ENCODE results near the gene ZNF366. TPM values are rescaled to one million over a fixed set of nuclear protein-coding genes. Genes with fewer than 3 reads are reported as not detected.

Gene ZNF366
- total RNA-seq, 1 experiment from 2014 or later: 0.17 TPM

DNA sequence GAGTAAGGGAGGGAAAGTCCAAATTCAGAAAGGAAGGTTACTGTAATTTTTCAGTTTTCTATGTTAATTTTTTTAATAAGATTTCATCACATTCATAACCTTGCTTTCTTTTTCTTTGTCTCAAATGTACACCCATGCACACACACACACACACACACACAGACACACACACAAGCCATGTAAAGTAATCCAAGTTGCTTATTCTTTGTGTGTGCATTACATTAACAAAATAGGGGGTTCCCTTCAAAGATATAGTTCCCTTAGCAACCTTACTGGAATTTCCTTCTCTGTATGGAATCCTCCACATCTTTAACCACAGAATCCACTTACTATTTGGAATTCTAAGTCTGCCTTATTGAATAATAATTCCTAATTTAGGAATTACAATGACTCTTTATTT, 32.7 kb downstream of the ZNF366 start:
- H3F3A ChIP-seq (ENCODE audit: insufficient read depth, low read depth): peaks cover 4% of the 10 kb centered on the region; the same call in 1 of the 2 replicates
- no peak for TF ChIP-seq EZH2 (IDR thresholded peaks at IDR 0.05; ENCODE audit: low read depth)
- TF ChIP-seq, protein P1, sequence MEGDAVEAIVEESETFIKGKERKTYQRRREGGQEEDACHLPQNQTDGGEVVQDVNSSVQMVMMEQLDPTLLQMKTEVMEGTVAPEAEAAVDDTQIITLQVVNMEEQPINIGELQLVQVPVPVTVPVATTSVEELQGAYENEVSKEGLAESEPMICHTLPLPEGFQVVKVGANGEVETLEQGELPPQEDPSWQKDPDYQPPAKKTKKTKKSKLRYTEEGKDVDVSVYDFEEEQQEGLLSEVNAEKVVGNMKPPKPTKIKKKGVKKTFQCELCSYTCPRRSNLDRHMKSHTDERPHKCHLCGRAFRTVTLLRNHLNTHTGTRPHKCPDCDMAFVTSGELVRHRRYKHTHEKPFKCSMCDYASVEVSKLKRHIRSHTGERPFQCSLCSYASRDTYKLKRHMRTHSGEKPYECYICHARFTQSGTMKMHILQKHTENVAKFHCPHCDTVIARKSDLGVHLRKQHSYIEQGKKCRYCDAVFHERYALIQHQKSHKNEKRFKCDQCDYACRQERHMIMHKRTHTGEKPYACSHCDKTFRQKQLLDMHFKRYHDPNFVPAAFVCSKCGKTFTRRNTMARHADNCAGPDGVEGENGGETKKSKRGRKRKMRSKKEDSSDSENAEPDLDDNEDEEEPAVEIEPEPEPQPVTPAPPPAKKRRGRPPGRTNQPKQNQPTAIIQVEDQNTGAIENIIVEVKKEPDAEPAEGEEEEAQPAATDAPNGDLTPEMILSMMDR (conservative IDR thresholded peaks at IDR 0.05): no peak
- H3K4me3 ChIP-seq: no peak overlapping the region
- no peak for DNase-seq
- intact Hi-C loops (cut with micrococcal nuclease; ENCODE audit: unreplicated experiment): no loop called here
- H3K79me2 ChIP-seq (ENCODE audit: low read depth): no peaks in the 10 kb centered on the region
- H4K20me1 ChIP-seq (ENCODE audit: insufficient read depth): no peaks in the 10 kb centered on the region
- H3K27me3 ChIP-seq (ENCODE audit: insufficient read depth, low read depth): no peaks in the 10 kb centered on the region
- H3K9me3 ChIP-seq (ENCODE audit: insufficient read depth, low read depth): no peaks in the 10 kb centered on the region
- H3K9me2 ChIP-seq (ENCODE audit: insufficient read depth): no peaks in the 10 kb centered on the region
- ChIA-PET CTCF (no interaction called here), POLR2A (ENCODE audit: unreplicated experiment) (no interaction called here)
- no peak overlapping the region for H3K4me2 ChIP-seq
- H3K36me3 ChIP-seq (ENCODE audit: low read depth): no peaks in the 10 kb centered on the region
- no TSS peak for BruUV-seq (replicated peaks)
- H3K27ac ChIP-seq: no peak overlapping the region
- H3K4me1 ChIP-seq (replicated peaks; ENCODE audit: insufficient read depth): peaks cover 32% of the 10 kb centered on the region
- H2AFZ ChIP-seq: no peak overlapping the region

DNA sequence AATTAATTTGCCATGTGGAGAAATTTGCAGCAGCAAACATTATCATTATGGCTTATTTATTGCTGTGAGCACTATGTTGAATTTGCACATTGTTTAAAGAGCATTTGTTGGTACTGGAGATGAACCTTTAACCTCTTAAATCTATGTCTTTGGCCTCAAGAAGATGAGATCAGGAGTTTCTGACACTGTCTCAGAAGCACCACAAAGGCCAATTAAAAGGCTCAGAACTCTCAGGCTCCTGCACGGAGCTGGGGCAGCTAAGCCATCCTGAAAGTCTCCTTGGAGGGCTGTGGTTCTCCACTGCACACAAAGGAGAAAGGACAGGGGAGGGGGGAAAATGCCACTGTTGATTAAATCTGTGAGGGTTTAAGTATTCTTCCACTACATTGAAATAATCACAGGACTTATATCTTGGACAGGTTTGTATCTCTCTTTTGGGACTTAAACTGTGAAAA, 33.1 kb downstream of the ZNF366 start:
- no peak for DNase-seq
- H3K4me3 ChIP-seq: no peak overlapping the region
- no peaks in the 10 kb centered on the region for H3K9me3 ChIP-seq (ENCODE audit: insufficient read depth, low read depth)
- no peak for TF ChIP-seq EZH2 (IDR thresholded peaks at IDR 0.05; ENCODE audit: low read depth)
- TF ChIP-seq, protein P1 (conservative IDR thresholded peaks at IDR 0.05): no peak
- intact Hi-C loops (cut with micrococcal nuclease; ENCODE audit: unreplicated experiment): no loop called here
- no peak overlapping the region for H2AFZ ChIP-seq
- no TSS peak for BruUV-seq (replicated peaks)
- H3K9me2 ChIP-seq (ENCODE audit: insufficient read depth): no peaks in the 10 kb centered on the region
- H3K79me2 ChIP-seq (ENCODE audit: low read depth): no peaks in the 10 kb centered on the region
- peaks cover 36% of the 10 kb centered on the region for H3K4me1 ChIP-seq (replicated peaks; ENCODE audit: insufficient read depth)
- no peak overlapping the region for H3K4me2 ChIP-seq
- no peak overlapping the region for H3K27ac ChIP-seq
- H3K36me3 ChIP-seq (ENCODE audit: low read depth): no peaks in the 10 kb centered on the region
- H3F3A ChIP-seq (ENCODE audit: insufficient read depth, low read depth): peaks cover 5% of the 10 kb centered on the region; the same call in 1 of the 2 replicates
- no peaks in the 10 kb centered on the region for H3K27me3 ChIP-seq (ENCODE audit: insufficient read depth, low read depth)
- H4K20me1 ChIP-seq (ENCODE audit: insufficient read depth): no peaks in the 10 kb centered on the region
- ChIA-PET POLR2A (ENCODE audit: unreplicated experiment) (no interaction called here), CTCF (no interaction called here)

DNA sequence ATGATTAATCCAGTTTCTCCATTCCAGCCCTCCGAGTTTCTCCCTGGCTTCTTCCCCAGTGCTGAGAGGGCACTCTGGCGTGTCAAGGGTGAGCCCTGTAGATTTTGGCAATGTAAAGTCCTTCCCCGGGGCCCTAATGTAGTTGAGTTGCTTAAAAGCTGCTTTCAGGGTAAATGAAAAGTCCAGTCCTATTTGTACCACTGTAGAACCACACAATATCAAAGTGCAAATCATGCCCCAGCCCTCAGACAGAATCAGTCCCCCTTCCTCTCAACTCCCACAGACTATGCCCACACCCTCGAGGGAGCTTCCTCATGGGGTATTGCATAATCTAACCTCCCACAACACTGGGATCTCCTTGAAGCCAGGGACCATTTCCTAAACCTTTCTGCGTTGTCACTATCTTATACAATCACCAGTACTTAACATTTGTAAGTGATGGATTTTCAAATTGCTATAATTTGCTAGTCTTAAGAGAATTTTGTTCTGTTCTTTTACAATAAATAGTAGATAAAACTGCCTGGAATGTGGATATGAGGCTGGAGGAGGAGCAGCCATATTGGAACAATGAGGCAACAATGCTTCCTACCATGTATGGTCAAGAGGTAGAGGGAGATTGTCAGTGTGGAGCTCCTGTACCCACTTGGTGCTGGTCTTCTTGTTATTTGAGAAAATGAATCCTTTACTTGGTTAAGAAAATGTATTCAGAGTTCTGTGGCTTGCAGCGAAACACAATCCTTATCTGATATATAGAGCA, 34.4 kb downstream of the ZNF366 start:
- Histone ChIP-seq H3K27me3 (ENCODE audit: insufficient read depth, low read depth) (no peaks in the 10 kb centered on the region), H3K4me3 (no peak overlapping the region), H3K79me2 (ENCODE audit: low read depth) (no peaks in the 10 kb centered on the region), H3K27ac (no peak overlapping the region), H3K9me2 (ENCODE audit: insufficient read depth) (no peaks in the 10 kb centered on the region), H3K9me3 (ENCODE audit: insufficient read depth, low read depth) (no peaks in the 10 kb centered on the region), H3K4me1 (replicated peaks; ENCODE audit: insufficient read depth) (peaks cover 49% of the 10 kb centered on the region), H3F3A (ENCODE audit: insufficient read depth, low read depth) (peaks cover 16% of the 10 kb centered on the region; the same call in 1 of the 2 replicates), H3K4me2 (no peak overlapping the region), H2AFZ (no peak overlapping the region), H4K20me1 (ENCODE audit: insufficient read depth) (no peaks in the 10 kb centered on the region), H3K36me3 (ENCODE audit: low read depth) (no peaks in the 10 kb centered on the region)
- CTCF ChIA-PET: interaction anchor here (0.6 kb wide), 1 partner anchor 19 kb away, joined by 3 read pairs; no protein-coding TSS in a partner anchor
- intact Hi-C loops (cut with micrococcal nuclease; ENCODE audit: unreplicated experiment): no loop called here
- no TSS peak for BruUV-seq (replicated peaks)
- DNase-seq: no peak
- TF ChIP-seq, protein P1 (conservative IDR thresholded peaks at IDR 0.05): no peak
- TF ChIP-seq EZH2 (IDR thresholded peaks at IDR 0.05; ENCODE audit: low read depth): no peak
- POLR2A ChIA-PET (ENCODE audit: unreplicated experiment): no interaction called here
